HUES48 (cell line): Measurements from ENCODE around the gene TASOR2.

Experiments
- H3K27ac ChIP-seq: one replicate; pipeline ENCODE4 v1.7.0; 2013; ENCODE audit warnings: low read depth, low read length, inconsistent platforms
- H3K27me3 ChIP-seq: 2 replicates; pipeline ENCODE4 v1.6.1; 2013; ENCODE audit warnings: mild to moderate bottlenecking, low read length; ENCODE audit not compliant: control insufficient read depth, insufficient read depth
- H3K36me3 ChIP-seq: 2 replicates; pipeline ENCODE4 v1.6.1; 2013; ENCODE audit warnings: low read length; ENCODE audit not compliant: control insufficient read depth, insufficient read depth
- H3K4me1 ChIP-seq: 2 replicates; pipeline ENCODE4 v1.6.1; 2013; ENCODE audit warnings: mild to moderate bottlenecking, low read length; ENCODE audit not compliant: control insufficient read depth, insufficient read depth
- H3K4me3 ChIP-seq: 2 replicates; pipeline ENCODE4 v1.5.1; 2013; ENCODE audit warnings: mild to moderate bottlenecking, low read depth, low read length
- H3K9ac ChIP-seq: 2 replicates; pipeline ENCODE4 v1.6.1; 2013; ENCODE audit warnings: mild to moderate bottlenecking, low read depth, low read length, moderate library complexity
- H3K9me3 ChIP-seq: 2 replicates; pipeline ENCODE4 v1.6.1; 2013; ENCODE audit warnings: low read length; ENCODE audit not compliant: control insufficient read depth, insufficient read depth

Gene TASOR2

GRCh38 chr10:5645944-5646617, 38.6 kb upstream of the TASOR2 start:
- no peak overlapping the region for H3K27ac ChIP-seq
- H3K4me3 ChIP-seq = no peak overlapping the region
- no peaks in the 10 kb centered on the region for H3K27me3 ChIP-seq
- H3K4me1 ChIP-seq = no peaks in the 10 kb centered on the region
- H3K36me3 ChIP-seq = peaks cover 41% of the 10 kb centered on the region
- no peaks in the 10 kb centered on the region for H3K9me3 ChIP-seq
- no peak overlapping the region for H3K9ac ChIP-seq

DNA sequence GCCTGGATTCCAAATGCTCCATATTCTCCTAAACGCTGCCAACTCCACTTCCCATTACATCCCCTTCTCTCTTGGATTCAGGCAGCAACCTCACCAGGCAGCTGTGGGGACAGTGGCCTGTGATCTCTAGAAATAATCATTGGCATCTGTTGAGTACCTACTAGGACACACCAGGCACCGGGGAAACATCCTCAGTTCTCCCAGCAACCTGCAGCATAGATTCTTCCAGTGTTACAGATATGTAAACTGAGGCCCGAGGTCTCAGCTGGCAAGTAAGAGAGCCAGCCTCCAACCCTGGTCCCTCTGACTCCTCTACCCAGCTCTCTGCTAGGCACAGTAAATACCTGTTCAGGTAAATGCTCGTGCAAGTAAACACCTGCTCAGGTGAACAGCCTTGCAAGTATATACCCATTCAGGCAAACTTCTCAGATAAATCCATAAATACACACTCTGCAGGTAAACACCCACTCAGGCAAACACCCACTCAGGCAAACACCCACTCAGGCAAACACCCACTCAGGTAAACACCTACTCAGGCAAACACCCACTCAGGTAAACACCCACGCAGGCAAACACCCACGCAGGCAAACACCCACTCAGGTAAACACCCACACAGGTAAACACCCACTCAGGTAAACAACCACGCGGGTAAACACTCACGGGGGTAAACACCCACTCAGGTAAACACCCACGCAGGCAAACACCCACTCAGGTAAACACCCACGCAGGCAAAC, 37.0 kb upstream of the TASOR2 start:
- H3K27me3 ChIP-seq = no peaks in the 10 kb centered on the region
- H3K27ac ChIP-seq = no peak overlapping the region
- no peaks in the 10 kb centered on the region for H3K9me3 ChIP-seq
- H3K4me1 ChIP-seq = no peaks in the 10 kb centered on the region
- no peak overlapping the region for H3K4me3 ChIP-seq
- H3K36me3 ChIP-seq = peaks cover 30% of the 10 kb centered on the region; the same call in 1 of the 2 replicates
- H3K9ac ChIP-seq = no peak overlapping the region

DNA sequence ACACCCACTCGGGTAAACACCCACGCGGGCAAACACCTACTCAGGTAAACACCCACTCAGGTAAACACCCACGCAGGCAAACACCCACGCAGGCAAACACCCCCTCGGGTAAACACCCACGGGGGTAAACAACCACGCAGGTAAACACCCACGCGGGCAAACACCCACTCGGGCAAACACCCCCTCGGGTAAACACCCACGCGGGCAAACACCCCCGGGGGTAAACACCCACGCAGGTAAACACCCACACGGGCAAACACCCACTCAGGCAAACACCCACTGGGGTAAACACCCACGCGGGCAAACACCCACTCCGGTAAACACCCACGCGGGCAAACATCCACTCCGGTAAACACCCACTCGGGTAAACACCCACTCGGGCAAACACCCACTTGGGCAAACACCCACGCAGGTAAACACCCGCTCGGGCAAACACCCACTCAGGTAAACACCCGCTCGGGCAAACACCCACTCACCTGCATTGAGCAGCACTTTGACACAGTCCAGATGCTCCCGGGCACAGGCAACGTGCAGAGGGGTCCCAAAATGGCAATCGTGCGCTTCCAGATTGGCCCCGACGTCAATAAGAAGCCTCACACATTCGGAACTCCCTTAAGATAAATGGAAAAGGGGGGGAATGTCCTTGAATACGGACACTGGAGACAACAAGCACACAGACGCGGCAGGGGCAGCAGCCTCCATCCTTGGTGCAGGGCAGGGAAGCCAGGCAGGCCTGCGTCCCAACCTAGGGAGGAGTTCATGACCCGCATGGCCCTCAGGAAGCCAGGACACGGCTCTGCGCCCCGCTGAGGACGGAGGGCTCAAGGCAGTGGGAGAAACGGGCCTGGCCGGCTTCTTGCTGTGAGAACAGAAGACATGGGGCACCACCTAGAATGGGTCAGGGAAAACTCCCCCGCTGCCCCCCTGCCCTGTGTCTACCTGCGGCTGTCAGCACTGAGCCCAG, 35.9 kb upstream of the TASOR2 start:
- no peak overlapping the region for H3K4me3 ChIP-seq
- no peak overlapping the region for H3K9ac ChIP-seq
- no peaks in the 10 kb centered on the region for H3K4me1 ChIP-seq
- H3K9me3 ChIP-seq = no peaks in the 10 kb centered on the region
- H3K27me3 ChIP-seq = no peaks in the 10 kb centered on the region
- H3K27ac ChIP-seq = no peak overlapping the region
- H3K36me3 ChIP-seq = peaks cover 27% of the 10 kb centered on the region; the same call in 1 of the 2 replicates

DNA sequence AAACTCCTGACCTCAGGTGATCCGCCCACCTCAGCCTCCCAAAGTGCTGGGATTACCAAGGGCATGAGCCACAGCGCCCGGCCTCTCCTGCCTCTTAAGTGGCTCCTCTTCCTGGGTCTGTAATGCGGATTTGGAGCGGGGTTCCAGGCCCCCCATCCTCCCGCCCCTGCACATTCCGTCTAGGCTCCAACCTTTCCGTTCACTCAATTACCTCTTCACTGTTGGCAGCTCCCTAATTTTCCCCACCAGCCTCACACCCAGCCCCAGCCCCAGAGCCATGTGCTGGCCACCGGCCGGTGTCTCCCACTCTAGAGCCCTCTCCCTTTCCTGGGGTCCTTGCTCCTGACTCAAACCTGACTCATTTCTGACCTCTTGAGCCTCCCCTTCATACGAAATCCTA, 34.9 kb upstream of the TASOR2 start:
- Histone ChIP-seq H3K4me3 (no peak overlapping the region), H3K4me1 (no peaks in the 10 kb centered on the region), H3K27me3 (no peaks in the 10 kb centered on the region), H3K9me3 (no peaks in the 10 kb centered on the region), H3K36me3 (peaks cover 20% of the 10 kb centered on the region; the same call in 1 of the 2 replicates), H3K27ac (no peak overlapping the region), H3K9ac (no peak overlapping the region)

DNA sequence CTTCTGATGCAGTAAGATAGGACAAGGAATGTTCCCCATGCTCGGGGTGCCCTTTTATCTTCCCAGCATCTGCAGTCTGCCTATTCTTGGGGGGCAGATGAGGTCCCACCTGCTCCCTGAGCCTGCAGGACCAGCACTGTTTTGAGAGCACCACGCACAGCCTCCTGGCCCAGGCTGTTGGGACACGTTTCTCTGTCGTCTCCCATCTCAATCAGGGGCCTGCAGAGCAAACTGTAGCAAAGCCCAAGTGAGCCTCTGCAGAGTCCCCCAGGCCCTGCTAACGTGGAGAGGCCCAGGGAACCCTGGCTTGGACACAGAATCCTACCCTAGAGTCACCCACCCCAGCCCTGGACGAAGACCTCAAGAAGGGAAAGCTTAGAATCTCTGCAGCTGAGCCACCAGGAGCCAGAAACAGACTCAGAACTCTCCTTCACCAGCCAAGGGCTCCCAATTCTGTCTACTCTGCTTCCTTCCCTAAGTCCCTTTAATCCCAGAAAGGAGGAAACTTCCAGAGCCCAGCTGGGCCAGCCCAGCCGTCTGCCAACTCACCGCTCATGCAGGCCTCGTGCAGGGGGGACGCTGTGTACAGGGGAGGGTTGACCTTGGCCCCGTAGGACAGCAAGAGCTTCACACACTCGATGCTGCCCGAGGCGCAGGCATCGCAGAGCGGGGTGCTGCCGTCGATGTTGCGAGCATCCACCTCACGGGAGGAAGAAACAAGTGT, 33.8 kb upstream of the TASOR2 start:
- H3K36me3 ChIP-seq = peaks cover 20% of the 10 kb centered on the region; the same call in 1 of the 2 replicates

GRCh38 chr10:5651388-5651764, 33.3 kb upstream of the TASOR2 start:
- H3K27ac ChIP-seq = no peak overlapping the region
- H3K4me1 ChIP-seq = no peaks in the 10 kb centered on the region
- no peak overlapping the region for H3K9ac ChIP-seq
- no peaks in the 10 kb centered on the region for H3K27me3 ChIP-seq
- no peak overlapping the region for H3K4me3 ChIP-seq
- no peaks in the 10 kb centered on the region for H3K9me3 ChIP-seq
- peaks cover 20% of the 10 kb centered on the region; the same call in 1 of the 2 replicates for H3K36me3 ChIP-seq

More for the DNA sequence above, 33.8 kb upstream of the TASOR2 start:
- Histone ChIP-seq H3K27me3 (no peaks in the 10 kb centered on the region), H3K9me3 (no peaks in the 10 kb centered on the region), H3K4me3 (no peak overlapping the region), H3K27ac (no peak overlapping the region), H3K4me1 (no peaks in the 10 kb centered on the region), H3K9ac (no peak overlapping the region)

DNA sequence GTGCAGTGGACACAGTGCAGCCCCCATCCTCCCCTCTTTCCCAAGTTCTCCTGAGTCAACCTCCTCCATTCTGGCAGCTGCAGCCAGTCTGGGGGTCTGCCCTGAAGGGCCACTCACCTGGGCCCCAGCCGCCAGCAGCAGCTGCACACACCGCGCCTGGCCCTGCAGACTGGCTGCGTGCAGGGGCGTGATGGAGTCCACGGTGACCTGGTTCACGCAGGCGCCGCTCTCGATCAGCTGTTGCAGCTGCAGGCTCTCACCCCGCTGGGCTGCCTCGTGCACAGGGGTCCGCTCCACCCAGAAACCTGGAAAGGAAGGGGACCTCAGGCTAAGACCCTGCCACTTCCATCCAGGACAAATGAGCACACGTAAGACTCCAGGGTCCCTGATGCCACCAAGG, 31.9 kb upstream of the TASOR2 start:
- Histone ChIP-seq H3K9me3 (no peaks in the 10 kb centered on the region), H3K4me3 (no peak overlapping the region), H3K27ac (no peak overlapping the region), H3K9ac (no peak overlapping the region), H3K36me3 (peaks cover 12% of the 10 kb centered on the region; the same call in 1 of the 2 replicates), H3K4me1 (no peaks in the 10 kb centered on the region), H3K27me3 (no peaks in the 10 kb centered on the region)

DNA sequence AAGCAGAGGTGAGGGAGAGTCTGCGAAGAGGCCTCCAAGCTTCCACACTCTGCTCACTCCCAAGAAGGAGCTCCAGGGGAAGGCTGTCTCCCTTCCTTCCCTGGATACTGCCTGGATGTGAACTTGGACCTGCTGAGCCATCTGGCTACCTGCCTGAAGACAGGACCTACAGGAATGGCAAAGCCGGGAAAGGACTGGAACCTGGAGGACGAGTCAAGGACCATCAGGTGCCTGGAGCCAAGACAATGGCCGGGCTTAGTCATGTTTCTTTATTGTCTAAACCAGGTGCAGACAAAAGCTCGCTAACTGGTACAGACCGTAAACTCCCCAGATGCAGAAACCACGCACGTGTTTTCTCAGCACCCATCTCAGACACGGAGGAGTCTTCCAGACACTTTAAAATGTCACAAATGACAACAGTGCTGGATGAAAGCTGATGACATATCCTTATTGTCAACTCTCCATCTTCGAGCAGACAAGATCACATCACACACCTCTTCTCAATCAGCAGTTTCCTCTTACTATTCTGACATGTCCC, 30.4 kb upstream of the TASOR2 start:
- 0 out of 2 replicates have a peak, but pooled peaks cover 2% of the 10 kb centered on the region for H3K36me3 ChIP-seq
- no peak overlapping the region for H3K4me3 ChIP-seq
- H3K27ac ChIP-seq = no peak overlapping the region
- H3K9me3 ChIP-seq = no peaks in the 10 kb centered on the region
- peaks cover 7% of the 10 kb centered on the region for H3K4me1 ChIP-seq
- no peaks in the 10 kb centered on the region for H3K27me3 ChIP-seq
- no peak overlapping the region for H3K9ac ChIP-seq

DNA sequence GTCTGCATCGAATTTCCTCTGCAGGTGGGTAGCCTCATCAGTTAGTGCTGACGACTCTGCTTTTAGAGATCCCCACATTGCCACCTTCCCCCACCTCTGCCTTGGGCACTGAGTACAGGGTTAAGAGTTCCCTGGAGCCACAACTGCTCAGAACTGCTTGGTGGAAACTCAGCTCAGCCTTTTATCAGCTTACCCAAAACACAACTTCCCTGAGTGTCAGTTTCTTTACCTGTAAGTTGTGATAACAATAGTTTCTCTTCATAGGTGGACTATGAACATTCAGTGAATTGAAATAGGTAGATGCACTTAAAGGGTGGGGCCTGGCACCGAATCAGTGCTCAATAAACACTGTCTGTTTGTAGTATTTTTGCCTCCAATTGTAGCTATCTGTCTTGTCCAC, 29.5 kb upstream of the TASOR2 start:
- Histone ChIP-seq H3K4me3 (no peak overlapping the region), H3K27ac (no peak overlapping the region), H3K4me1 (peaks cover 15% of the 10 kb centered on the region), H3K36me3 (0 out of 2 replicates have a peak, but pooled peaks cover 2% of the 10 kb centered on the region), H3K27me3 (no peaks in the 10 kb centered on the region), H3K9ac (no peak overlapping the region), H3K9me3 (no peaks in the 10 kb centered on the region)
